Measurements from ENCODE around the gene ETNK2. TPM values are rescaled to one million over a fixed set of nuclear protein-coding genes. Genes with fewer than 3 reads are reported as not detected.
A peak's percentile ranks its signal among the peaks of the same experiment; 100 is the strongest.

Gene ETNK2
- total RNA-seq, 4 donors from 2014 or later = 5.6 to 15.3 (median 6.8) TPM

DNA sequence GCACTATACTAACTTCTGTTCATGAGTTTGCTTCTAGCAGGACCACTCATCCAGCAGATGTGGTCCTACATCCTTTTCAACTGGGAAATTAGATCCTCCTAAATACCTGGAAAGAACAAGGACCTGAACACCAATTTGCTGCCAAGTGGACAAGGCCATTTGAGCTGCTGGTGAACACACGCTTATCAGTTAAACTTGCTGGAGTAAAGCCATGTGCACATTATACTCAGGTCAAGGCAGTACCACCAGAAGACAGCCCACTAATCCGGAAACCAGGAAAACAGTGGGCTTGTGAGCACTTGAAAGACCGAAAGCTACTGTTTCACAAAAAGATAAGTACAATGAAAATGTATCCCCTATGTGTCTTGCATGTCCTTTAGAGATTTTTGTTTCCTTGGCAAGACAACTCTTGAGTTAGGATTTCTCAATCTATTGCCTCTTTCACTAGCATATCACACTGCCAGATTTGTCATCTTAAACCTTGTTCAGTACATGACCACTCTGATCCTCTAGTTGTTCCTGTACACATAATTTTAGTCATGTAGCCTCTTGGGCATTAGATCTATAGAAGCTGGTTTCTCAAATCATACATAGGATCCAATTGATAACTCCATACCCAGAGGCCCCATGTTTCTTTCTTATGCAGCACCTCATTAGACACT is 18.8 kb upstream of the ETNK2 start:
- peaks cover 0 to 19% (median 13%) of the 10 kb centered on the region in 4 donors for H3K9me3 ChIP-seq
- H3K4me1 ChIP-seq = no peaks in the 10 kb centered on the region
- 80% methylated on average over 3 of the region's 3 CpGs for WGBS
- H3K36me3 ChIP-seq = no peaks in the 10 kb centered on the region
- no peak overlapping the region for H3K4me3 ChIP-seq
- no peak overlapping the region for H3K27ac ChIP-seq (replicated peaks in 1 of 4)
- no peak for DNase-seq (ENCODE audit: extremely low spot score)
- H3K27me3 ChIP-seq = peaks cover 0 to 38% (median 0%) of the 10 kb centered on the region in 4 donors
- TF ChIP-seq EP300 (IDR thresholded peaks at IDR 0.05) (no peak), POLR2AphosphoS5 (IDR thresholded peaks at IDR 0.05) (no peak), POLR2A (IDR thresholded peaks at IDR 0.05; ENCODE audit: low read depth) (no peak)
- TF ChIP-seq, protein P1, sequence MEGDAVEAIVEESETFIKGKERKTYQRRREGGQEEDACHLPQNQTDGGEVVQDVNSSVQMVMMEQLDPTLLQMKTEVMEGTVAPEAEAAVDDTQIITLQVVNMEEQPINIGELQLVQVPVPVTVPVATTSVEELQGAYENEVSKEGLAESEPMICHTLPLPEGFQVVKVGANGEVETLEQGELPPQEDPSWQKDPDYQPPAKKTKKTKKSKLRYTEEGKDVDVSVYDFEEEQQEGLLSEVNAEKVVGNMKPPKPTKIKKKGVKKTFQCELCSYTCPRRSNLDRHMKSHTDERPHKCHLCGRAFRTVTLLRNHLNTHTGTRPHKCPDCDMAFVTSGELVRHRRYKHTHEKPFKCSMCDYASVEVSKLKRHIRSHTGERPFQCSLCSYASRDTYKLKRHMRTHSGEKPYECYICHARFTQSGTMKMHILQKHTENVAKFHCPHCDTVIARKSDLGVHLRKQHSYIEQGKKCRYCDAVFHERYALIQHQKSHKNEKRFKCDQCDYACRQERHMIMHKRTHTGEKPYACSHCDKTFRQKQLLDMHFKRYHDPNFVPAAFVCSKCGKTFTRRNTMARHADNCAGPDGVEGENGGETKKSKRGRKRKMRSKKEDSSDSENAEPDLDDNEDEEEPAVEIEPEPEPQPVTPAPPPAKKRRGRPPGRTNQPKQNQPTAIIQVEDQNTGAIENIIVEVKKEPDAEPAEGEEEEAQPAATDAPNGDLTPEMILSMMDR (IDR thresholded peaks at IDR 0.05) = no peak
- intact Hi-C loops (cut with DNase I) = no loop called here

- Histone ChIP-seq H3K36me3 (no peaks in the 10 kb centered on the region), H3K4me3 (no peak overlapping the region), H3K4me1 (no peaks in the 10 kb centered on the region), H3K9me3 (peaks cover 0 to 19% (median 13%) of the 10 kb centered on the region in 4 donors), H3K27ac (replicated peaks in 1 of 4) (no peak overlapping the region), H3K27me3 (peaks cover 0 to 32% (median 0%) of the 10 kb centered on the region in 4 donors)
- TF ChIP-seq POLR2AphosphoS5 (IDR thresholded peaks at IDR 0.05) (no peak), POLR2A (IDR thresholded peaks at IDR 0.05; ENCODE audit: low read depth) (no peak), EP300 (IDR thresholded peaks at IDR 0.05) (no peak)
- TF ChIP-seq, protein P1 (IDR thresholded peaks at IDR 0.05) = no peak
- intact Hi-C loops (cut with DNase I) = no loop called here
- 94% methylated on average over 4 of the region's 4 CpGs for WGBS
- DNase-seq (ENCODE audit: extremely low spot score) = no peak
Measured at GRCh38 chr1:204169858-204170257, 18.0 kb upstream of the ETNK2 start.

DNA sequence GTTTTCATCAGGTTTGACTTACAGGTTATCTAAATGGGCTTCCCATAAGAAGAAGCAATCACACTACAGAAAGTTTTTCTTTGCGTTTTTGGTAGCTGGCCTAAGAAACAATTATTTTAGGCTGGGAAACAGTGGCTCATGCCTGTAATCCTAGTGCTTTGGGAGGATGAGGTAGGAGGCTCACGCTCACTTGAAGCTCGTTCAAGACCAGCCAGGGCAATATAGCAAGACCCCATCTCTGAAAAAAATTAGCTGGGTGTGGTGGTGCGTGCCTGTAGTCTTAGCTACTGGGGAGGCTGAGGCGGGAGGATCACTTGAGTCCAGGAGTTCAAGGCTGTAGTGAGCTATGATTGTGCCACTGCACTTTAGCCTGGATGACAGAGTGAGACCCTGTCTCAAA is 15.9 kb upstream of the ETNK2 start:
- intact Hi-C loops (cut with DNase I) = no loop called here

DNA sequence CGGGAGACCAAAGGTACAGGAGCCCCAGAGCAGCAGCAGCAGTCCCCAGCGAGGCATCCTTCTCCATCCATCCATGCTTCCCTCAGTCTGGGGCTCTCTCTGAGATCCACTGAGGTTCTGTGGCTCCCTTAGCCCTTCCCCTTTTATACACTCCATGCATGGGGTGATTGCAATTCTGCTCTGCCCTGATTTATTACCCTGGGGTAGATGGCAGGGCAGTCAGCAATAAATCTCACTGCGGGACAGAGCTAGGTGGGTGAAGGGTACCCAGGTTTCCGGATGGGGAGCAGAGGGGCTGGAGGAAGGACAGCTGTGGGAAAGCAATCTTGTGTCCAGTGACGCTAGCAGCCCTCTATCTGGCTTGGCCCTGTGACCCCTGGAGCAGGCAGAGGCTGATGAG is 14.4 kb upstream of the ETNK2 start, which contains the start of gene REN:
Gene REN, minus strand, starts transcription at position 119 of the 400 bp plus-strand sequence. Its CDS starts 44 bp downstream, at position 75.
- TF ChIP-seq POLR2A (IDR thresholded peaks at IDR 0.05; ENCODE audit: low read depth) (no peak), EP300 (IDR thresholded peaks at IDR 0.05) (no peak)
- no peak within 1 kb of the TSS for H3K4me3 ChIP-seq
- no peaks in the 10 kb centered on the region for H3K36me3 ChIP-seq
- intact Hi-C loops (cut with DNase I) = no loop called here
- peaks cover 0 to 3% (median 1%) of the 10 kb centered on the region in 4 donors for H3K4me1 ChIP-seq
- 69% methylated on average over 5 of the region's 5 CpGs for WGBS
- peaks cover 0 to 19% (median 13%) of the 10 kb centered on the region in 4 donors for H3K9me3 ChIP-seq
- peaks cover 0 to 32% (median 0%) of the 10 kb centered on the region in 4 donors for H3K27me3 ChIP-seq
- no peak within 1 kb of the TSS for H3K27ac ChIP-seq (replicated peaks in 1 of 4)
- no peak for DNase-seq (ENCODE audit: extremely low spot score)

More for the DNA sequence above, 15.9 kb upstream of the ETNK2 start:
- DNase-seq (ENCODE audit: extremely low spot score) = no peak
- H3K27me3 ChIP-seq = peaks cover 0 to 21% (median 0%) of the 10 kb centered on the region in 4 donors
- 90% methylated on average over 5 of the region's 5 CpGs for WGBS
- H3K36me3 ChIP-seq = no peaks in the 10 kb centered on the region
- peaks cover 0 to 19% (median 13%) of the 10 kb centered on the region in 4 donors for H3K9me3 ChIP-seq
- no peak for TF ChIP-seq POLR2A (IDR thresholded peaks at IDR 0.05; ENCODE audit: low read depth)
- no peak for TF ChIP-seq POLR2AphosphoS5 (IDR thresholded peaks at IDR 0.05)
- TF ChIP-seq EP300 (IDR thresholded peaks at IDR 0.05) = no peak
- TF ChIP-seq, protein P1 (IDR thresholded peaks at IDR 0.05) = no peak
- H3K27ac ChIP-seq (replicated peaks in 1 of 4) = no peak overlapping the region
- H3K4me3 ChIP-seq = no peak overlapping the region
- H3K4me1 ChIP-seq = peaks cover 0 to 2% (median 0%) of the 10 kb centered on the region in 4 donors

DNA sequence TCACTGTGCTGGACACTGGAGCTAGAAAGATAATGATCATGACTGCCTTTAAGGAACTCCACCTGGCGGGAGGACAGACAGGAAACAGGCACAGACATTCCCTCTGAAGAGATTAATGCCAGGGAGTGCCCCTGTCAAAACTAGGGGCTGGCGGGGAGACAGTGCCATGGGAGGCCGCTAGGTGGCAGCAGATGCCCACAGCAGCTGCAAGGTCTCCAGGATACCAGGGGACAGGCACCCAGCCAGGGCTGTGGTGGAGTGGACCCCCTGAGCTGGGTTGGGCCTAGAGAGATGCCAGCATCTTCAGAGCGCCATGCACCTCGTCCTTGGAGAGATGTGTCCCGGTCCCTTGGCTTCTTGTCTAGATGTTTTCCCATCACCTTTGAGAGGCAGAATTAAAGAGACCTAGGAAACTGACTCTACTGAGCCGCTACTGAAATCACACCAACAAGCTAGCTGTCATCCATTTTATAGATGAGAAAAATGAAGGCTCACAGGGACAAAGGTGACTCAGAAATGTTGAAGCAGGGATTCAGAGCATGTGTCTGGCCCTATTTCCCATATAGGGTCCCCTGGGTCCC is 10.7 kb upstream of the ETNK2 start:
- intact Hi-C loops (cut with DNase I) = loop anchor here (1.0 to 5.0 kb wide), 2 partner anchors 45 to 201 kb away; no protein-coding TSS in a partner anchor
- H3K27ac ChIP-seq (replicated peaks in 1 of 4) = no peak overlapping the region
- H3K4me3 ChIP-seq = no peak overlapping the region
- H3K36me3 ChIP-seq = no peaks in the 10 kb centered on the region
- H3K9me3 ChIP-seq = no peaks in the 10 kb centered on the region
- TF ChIP-seq POLR2A (IDR thresholded peaks at IDR 0.05; ENCODE audit: low read depth) (no peak), POLR2AphosphoS5 (IDR thresholded peaks at IDR 0.05) (peak in 1 of 2 donors; percentile 19)
- TF ChIP-seq, protein P1 (IDR thresholded peaks at IDR 0.05) = peak in 2 of 3 experiments; percentile 96
- peaks cover 0 to 3% (median 1%) of the 10 kb centered on the region in 4 donors for H3K4me1 ChIP-seq
- DNase-seq (ENCODE audit: extremely low spot score) = no peak
- peaks cover 0 to 43% (median 0%) of the 10 kb centered on the region in 4 donors for H3K27me3 ChIP-seq
- 20% methylated on average over 5 of the region's 7 CpGs for WGBS
